ENCODE data around the gene CEP170. TPM values are rescaled to one million over a fixed set of nuclear protein-coding genes. Genes with fewer than 3 reads are reported as not detected.

The CEP170 gene
- total RNA-seq, 1 donor from 2014 or later = 168 TPM

DNA sequence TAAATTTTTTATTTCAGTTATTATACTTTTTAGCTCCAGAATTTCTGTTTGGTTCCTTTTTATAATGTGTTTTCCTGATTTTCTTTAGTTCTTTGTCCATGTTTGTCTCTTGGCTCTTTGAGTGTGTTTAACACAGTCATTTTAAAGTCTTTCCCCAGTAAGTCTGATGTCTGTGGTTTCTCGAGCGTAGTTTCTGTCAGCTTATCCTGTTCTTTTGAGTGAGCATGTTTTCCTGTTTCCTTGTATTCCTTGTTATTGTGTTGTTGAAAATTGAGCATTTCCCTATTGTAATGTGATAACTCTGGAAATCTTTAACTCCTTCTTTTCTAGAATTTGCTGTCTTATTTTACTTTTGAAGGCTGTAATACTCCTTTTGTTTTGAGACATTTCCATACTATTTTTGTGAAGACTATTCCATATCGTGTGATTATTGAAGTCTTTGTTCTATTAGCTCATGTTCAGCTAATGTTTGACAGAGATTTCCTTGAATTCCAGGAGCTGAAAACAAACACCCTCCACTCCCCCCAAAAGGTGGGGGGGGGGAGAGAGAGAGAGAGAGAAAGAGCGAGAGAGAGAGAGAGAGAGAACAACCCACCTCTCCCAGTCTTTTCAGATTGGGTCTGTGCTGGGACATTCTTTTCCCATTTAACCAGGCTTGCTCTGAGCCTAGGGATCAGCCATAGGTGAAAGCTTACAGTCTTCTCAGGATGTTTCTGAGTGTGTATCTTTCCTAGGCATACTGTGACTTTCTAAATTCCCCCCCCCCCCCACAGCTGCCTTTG, 39.1 kb upstream of the CEP170 start:
- H3K4me1 Mint-ChIP-seq (ENCODE audit: unreplicated experiment) = peaks cover 54% of the 10 kb centered on the region
- peaks cover 18% of the 10 kb centered on the region for H3K36me3 Mint-ChIP-seq (ENCODE audit: low read depth, unreplicated experiment)
- peak overlapping the region; percentile 32 for H3K4me3 Mint-ChIP-seq (ENCODE audit: unreplicated experiment)
- no peak for TF ChIP-seq CTCF (IDR thresholded peaks at IDR 0.05; ENCODE audit: unreplicated experiment)
- peak; percentile 26 for DNase-seq (ENCODE audit: low spot score)
- H3K27ac Mint-ChIP-seq (ENCODE audit: unreplicated experiment) = peak overlapping the region; percentile 99
- H3K9me3 Mint-ChIP-seq (ENCODE audit: unreplicated experiment) = no peaks in the 10 kb centered on the region
- peaks cover 4% of the 10 kb centered on the region for H3K27me3 Mint-ChIP-seq (ENCODE audit: unreplicated experiment)

DNA sequence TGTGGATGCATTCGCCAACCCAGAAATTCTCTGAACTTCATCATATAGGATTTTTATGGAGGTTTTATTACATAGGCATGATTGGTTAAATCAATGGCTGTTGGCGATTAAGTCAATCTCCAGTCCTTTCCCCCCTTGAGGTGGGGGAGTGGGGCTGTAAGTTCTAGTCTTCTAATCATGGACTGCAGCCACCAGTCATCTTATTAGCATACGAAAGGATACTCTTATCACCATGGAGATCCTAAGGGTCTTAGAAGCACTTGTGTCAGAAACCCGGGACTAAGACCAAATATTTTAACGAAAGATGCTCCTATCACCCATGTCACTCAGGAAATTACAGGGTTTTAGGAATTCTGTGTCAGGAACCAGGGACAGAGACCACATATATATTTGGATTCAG, 37.0 kb upstream of the CEP170 start:
- Mint-ChIP-seq H3K27me3 (ENCODE audit: unreplicated experiment) (peaks cover 6% of the 10 kb centered on the region), H3K9me3 (ENCODE audit: unreplicated experiment) (no peaks in the 10 kb centered on the region), H3K27ac (ENCODE audit: unreplicated experiment) (peak overlapping the region; percentile 58), H3K4me1 (ENCODE audit: unreplicated experiment) (peaks cover 64% of the 10 kb centered on the region), H3K36me3 (ENCODE audit: low read depth, unreplicated experiment) (peaks cover 27% of the 10 kb centered on the region), H3K4me3 (ENCODE audit: unreplicated experiment) (no peak overlapping the region)
- DNase-seq (ENCODE audit: low spot score) = no peak
- no peak for TF ChIP-seq CTCF (IDR thresholded peaks at IDR 0.05; ENCODE audit: unreplicated experiment)

GRCh38 chr1:243291292-243291691, 36.2 kb upstream of the CEP170 start:
- H3K9me3 Mint-ChIP-seq (ENCODE audit: unreplicated experiment) = no peaks in the 10 kb centered on the region
- no peak for TF ChIP-seq CTCF (IDR thresholded peaks at IDR 0.05; ENCODE audit: unreplicated experiment)
- peaks cover 66% of the 10 kb centered on the region for H3K4me1 Mint-ChIP-seq (ENCODE audit: unreplicated experiment)
- no peak overlapping the region for H3K27ac Mint-ChIP-seq (ENCODE audit: unreplicated experiment)
- no peak for DNase-seq (ENCODE audit: low spot score)
- peaks cover 22% of the 10 kb centered on the region for H3K36me3 Mint-ChIP-seq (ENCODE audit: low read depth, unreplicated experiment)
- peaks cover 6% of the 10 kb centered on the region for H3K27me3 Mint-ChIP-seq (ENCODE audit: unreplicated experiment)
- no peak overlapping the region for H3K4me3 Mint-ChIP-seq (ENCODE audit: unreplicated experiment)

DNA sequence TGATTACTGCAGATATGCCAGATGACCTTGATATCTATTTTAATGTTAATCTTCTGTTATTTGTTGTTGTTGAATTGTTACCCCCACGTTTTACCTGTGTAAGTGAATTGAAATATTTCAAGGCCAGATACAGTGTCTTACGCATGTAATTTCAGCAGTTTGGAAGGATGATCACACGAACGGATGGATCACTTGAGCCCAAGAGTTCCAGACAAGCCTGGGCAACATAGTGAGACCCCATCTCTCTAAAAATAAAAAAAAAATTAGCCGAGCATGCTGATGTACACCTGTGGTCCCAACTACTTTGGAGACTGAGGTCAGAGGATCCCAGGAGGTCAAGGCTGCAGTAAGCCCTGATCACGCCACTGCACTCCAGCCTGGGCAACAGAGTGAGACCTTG, 33.0 kb upstream of the CEP170 start:
- no peak for TF ChIP-seq CTCF (IDR thresholded peaks at IDR 0.05; ENCODE audit: unreplicated experiment)
- H3K27me3 Mint-ChIP-seq (ENCODE audit: unreplicated experiment) = peaks cover 2% of the 10 kb centered on the region
- no peak for DNase-seq (ENCODE audit: low spot score)
- no peak overlapping the region for H3K4me3 Mint-ChIP-seq (ENCODE audit: unreplicated experiment)
- H3K36me3 Mint-ChIP-seq (ENCODE audit: low read depth, unreplicated experiment) = peaks cover 31% of the 10 kb centered on the region
- no peaks in the 10 kb centered on the region for H3K9me3 Mint-ChIP-seq (ENCODE audit: unreplicated experiment)
- peak overlapping the region; percentile 80 for H3K27ac Mint-ChIP-seq (ENCODE audit: unreplicated experiment)
- H3K4me1 Mint-ChIP-seq (ENCODE audit: unreplicated experiment) = peaks cover 65% of the 10 kb centered on the region

GRCh38 chr1:243287652-243288051, 32.6 kb upstream of the CEP170 start:
- Mint-ChIP-seq H3K27me3 (ENCODE audit: unreplicated experiment) (peaks cover 2% of the 10 kb centered on the region), H3K4me3 (ENCODE audit: unreplicated experiment) (peak overlapping the region; percentile 13), H3K9me3 (ENCODE audit: unreplicated experiment) (no peaks in the 10 kb centered on the region), H3K4me1 (ENCODE audit: unreplicated experiment) (peaks cover 61% of the 10 kb centered on the region), H3K36me3 (ENCODE audit: low read depth, unreplicated experiment) (peaks cover 33% of the 10 kb centered on the region), H3K27ac (ENCODE audit: unreplicated experiment) (peak overlapping the region; percentile 80)
- DNase-seq (ENCODE audit: low spot score) = no peak
- no peak for TF ChIP-seq CTCF (IDR thresholded peaks at IDR 0.05; ENCODE audit: unreplicated experiment)
